OCI-LY7 (cell line): ENCODE measurements around the gene CCL22.

Experiments
- CTCF ChIP-seq: fragments of 200-600 bp; sonication (generic); conservative IDR thresholded peaks from 2 replicates; pipeline ENCODE4 v1.5.1; 2014; ENCODE audit warnings: mild to moderate bottlenecking, antibody characterized with exemption, low read length, moderate library complexity, mixed read lengths
- EZH2phosphoT487 ChIP-seq: fragments of 200-600 bp; sonication (generic); IDR thresholded peaks from 2 replicates; pipeline ENCODE4 v1.6.1; 2018; ENCODE audit warnings: low read depth, borderline replicate concordance, mild to moderate bottlenecking, mixed run types, antibody characterized with exemption, low read length, moderate library complexity, mixed read lengths

DNA sequence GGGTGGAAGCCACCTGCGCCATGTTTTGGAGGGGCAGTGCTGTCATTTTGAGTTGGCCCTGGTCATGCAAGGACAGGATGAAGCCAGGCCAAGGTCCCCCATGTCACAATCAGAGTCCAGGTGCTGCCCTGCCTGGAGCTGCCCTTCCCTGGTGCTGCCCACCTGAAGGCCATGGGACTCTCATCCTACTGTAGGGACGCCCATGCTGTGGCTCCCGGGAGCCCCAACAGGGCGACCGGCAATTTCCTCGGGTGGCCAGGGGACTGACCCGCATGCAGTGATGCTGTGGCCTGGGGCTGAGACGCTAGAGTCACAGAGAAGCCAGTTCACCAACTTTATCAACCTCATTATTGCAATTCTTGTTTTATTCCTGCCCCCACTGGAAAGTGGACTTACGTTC is 54.0 kb downstream of the CCL22 start:
- TF ChIP-seq CTCF (no peak), EZH2phosphoT487 (no peak)
